Endothelial cell of umbilical vein (primary cell): Measurements from ENCODE around the gene VRK2. TPM values are rescaled to one million over a fixed set of nuclear protein-coding genes. Genes with fewer than 3 reads are reported as not detected.

Experiments
- BruUV-seq: library from RNA; stranded (reverse); fragments of 400-500 nt; replicated peaks from 2 replicates; lab custom pipeline; 2021; lab: Mats Ljungman, UMichigan
- CTCF ChIA-PET: fragments of 300-600, 350-600 bp; sonication (Branson Sonifier 250); formaldehyde crosslinking; loops from one replicate; lab custom pipeline; 2021; ENCODE audit warnings: antibody characterized with exemption, inconsistent platforms; lab: Charles Lee
- POLR2A ChIA-PET: fragments of 300-600, 350-600 bp; sonication (Branson Sonifier 250); formaldehyde crosslinking; loops from one replicate; lab custom pipeline; 2021; ENCODE audit warnings: antibody characterized with exemption, inconsistent platforms; lab: Charles Lee
- DNase-seq: peaks from one replicate; pipeline ENCODE4 v3.0.0-alpha.2; 2011; ENCODE audit warnings: low read depth, low spot score
- FAIRE-seq: peaks from 2 replicates; lab custom pipeline; 2011; peaks lifted over from hg19 to GRCh38; lab: Jason Lieb, UNC
- H2AFZ ChIP-seq: 2 replicates; pipeline ENCODE4 v1.6.0; 2012; ENCODE audit warnings: low read depth, low read length, control low read depth, inconsistent platforms
- H3K27ac ChIP-seq: 2 replicates; pipeline ENCODE4 v1.5.1; 2011; ENCODE audit warnings: low read depth, mild to moderate bottlenecking, control low read depth, low read length, moderate library complexity; ENCODE audit not compliant: insufficient read depth
- H3K27me3 ChIP-seq, 2 experiments: 2 replicates each; pipeline versions ENCODE4 v1.6.0 to v1.6.1; 2011; ENCODE audit warnings: low read length in 2 of 2, mixed read lengths in 1 of 2; ENCODE audit not compliant: control insufficient read depth in 2 of 2, insufficient read depth in 2 of 2
- H3K36me3 ChIP-seq, 2 experiments: 2 replicates in 1 of 2; 3 replicates in 1 of 2; pipeline ENCODE4 v1.5.1; 2011; ENCODE audit warnings: low read length in 2 of 2, mild to moderate bottlenecking in 1 of 2, moderate library complexity in 1 of 2; ENCODE audit not compliant: control insufficient read depth in 2 of 2, insufficient read depth in 2 of 2; ENCODE audit errors: extremely low read depth in 1 of 2
- H3K4me1 ChIP-seq: 3 replicates; pipeline ENCODE4 v1.5.1; 2011; ENCODE audit warnings: mild to moderate bottlenecking, low read length; ENCODE audit not compliant: control insufficient read depth, insufficient read depth; ENCODE audit errors: extremely low read depth
- H3K4me2 ChIP-seq: 2 replicates; pipeline ENCODE4 v1.6.1; 2011; ENCODE audit warnings: low read length, control low read depth, mixed read lengths; ENCODE audit not compliant: insufficient read depth
- H3K4me3 ChIP-seq, 3 experiments: fragments of 200-600 bp in 1 of 3; sonication (generic), shearing (Covaris generic) in 1 of 3; replicated peaks in 1 of 3; 2 replicates each; pipeline ENCODE4 v1.5.1; 2011 to 2016; ENCODE audit warnings: control low read depth in 3 of 3, low read length in 3 of 3, mild to moderate bottlenecking in 2 of 3, inconsistent platforms in 1 of 3, low read depth in 1 of 3, moderate library complexity in 1 of 3; ENCODE audit not compliant: insufficient read depth in 1 of 3
- H3K79me2 ChIP-seq: 2 replicates; pipeline ENCODE4 v1.6.0; 2012; ENCODE audit warnings: low read length, inconsistent platforms; ENCODE audit not compliant: control insufficient read depth, insufficient read depth
- H3K9ac ChIP-seq: replicated peaks from 2 replicates; pipeline ENCODE3; 2011; ENCODE audit warnings: low read length, control low read depth; ENCODE audit not compliant: insufficient read depth; ENCODE audit errors: extremely low read depth
- H3K9me1 ChIP-seq: replicated peaks from 3 replicates; pipeline ENCODE4 v1.6.0; 2011; ENCODE audit warnings: mild to moderate bottlenecking, low read length; ENCODE audit not compliant: control insufficient read depth, insufficient read depth; ENCODE audit errors: extremely low read depth
- H3K9me3 ChIP-seq: replicated peaks from 2 replicates; pipeline ENCODE4 v1.5.1; 2012; ENCODE audit warnings: low read length, inconsistent platforms; ENCODE audit not compliant: control insufficient read depth, insufficient read depth
- H4K20me1 ChIP-seq: replicated peaks from 2 replicates; pipeline ENCODE3; 2011; ENCODE audit warnings: mild to moderate bottlenecking, low read length; ENCODE audit not compliant: control insufficient read depth, insufficient read depth; ENCODE audit errors: extremely low read depth
- CTCF ChIP-seq, 2 donors: IDR thresholded peaks; 1 replicate in 1 of 2; 2 replicates in 1 of 2; pipeline ENCODE4 v1.5.1; 2011; ENCODE audit warnings: low read length in 2 of 2, mild to moderate bottlenecking in 2 of 2, moderate library complexity in 2 of 2, control low read depth in 1 of 2, inconsistent platforms in 1 of 2, low read depth in 1 of 2; ENCODE audit not compliant: insufficient read depth in 1 of 2; ENCODE audit errors: extremely low read depth in 1 of 2
- EZH2 ChIP-seq: IDR thresholded peaks from 2 replicates; pipeline ENCODE4 v1.6.1; 2012; ENCODE audit warnings: borderline replicate concordance, low read depth, mild to moderate bottlenecking, moderate library complexity, low read length, inconsistent platforms; ENCODE audit not compliant: severe bottlenecking
- FOS ChIP-seq: IDR thresholded peaks from 2 replicates; pipeline ENCODE4 v1.6.1; 2011; ENCODE audit warnings: mild to moderate bottlenecking, low read length, moderate library complexity, borderline replicate concordance; ENCODE audit not compliant: insufficient read depth
- GATA2 ChIP-seq: IDR thresholded peaks from 2 replicates; pipeline ENCODE4 v1.7.0; 2011; ENCODE audit warnings: low read depth, mild to moderate bottlenecking, moderate library complexity, mixed read lengths, low read length; ENCODE audit not compliant: insufficient read length, insufficient read depth
- JUN ChIP-seq: IDR thresholded peaks from 2 replicates; pipeline ENCODE4 v1.6.1; 2011; ENCODE audit warnings: borderline replicate concordance, low read depth; ENCODE audit not compliant: insufficient read length, insufficient read depth
- MAX ChIP-seq: IDR thresholded peaks from 2 replicates; pipeline ENCODE4 v1.6.1; 2011; ENCODE audit not compliant: insufficient read depth, insufficient read length
- MYC ChIP-seq: IDR thresholded peaks from one replicate; pipeline ENCODE4 v1.6.1; 2011; ENCODE audit warnings: mild to moderate bottlenecking, low read depth, low read length
- POLR2A ChIP-seq: IDR thresholded peaks from 2 replicates; pipeline ENCODE4 v1.6.1; 2012; ENCODE audit warnings: low read depth, mild to moderate bottlenecking, control low read depth, low read length
- POLR2AphosphoS5 ChIP-seq: IDR thresholded peaks from 2 replicates; pipeline ENCODE4 v1.6.1; 2012; ENCODE audit warnings: low read depth, mild to moderate bottlenecking, control low read depth, low read length, moderate library complexity; ENCODE audit not compliant: insufficient read depth
- dilution Hi-C: fragments of 300-500 bp; cut with MboI; formaldehyde crosslinking; loops from one replicate; pipeline ENCODE4 v1.15.0; 2019; ENCODE audit warnings: low sequenced_read_pairs; ENCODE audit not compliant: extremely low pct_ligation_motif_present
- intact Hi-C: fragments of 100-400 bp; cut with micrococcal nuclease; formaldehyde crosslinking; loops from one replicate; pipeline ENCODE4 v1.10.0; 2022
- polyA plus RNA-seq, 4 experiments: library from polyadenylated mRNA; depleted of rRNA in 3 of 4; stranded (reverse) in 3 of 4; unstranded in 1 of 4; fragments of >200 nt; gene quantifications; 2 replicates each; pipeline versions ENCODE4 v1.2.1 to v1.2.3, GENCODE V29; 2011 to 2012; ENCODE audit warnings: missing spikeins in 1 of 4
- total RNA-seq: library from RNA; stranded (reverse); gene quantifications from 2 replicates; pipeline ENCODE4 v1.2.3, GENCODE V29; 2021

The VRK2 gene
- total and polyA plus RNA-seq, 2 donors (not counting 3 experiments of a cell fraction or from before 2014, with no cell fraction given): 11.2 to 35.2 TPM

GRCh38 chr2:58072102-58072501, 25.5 kb downstream of the VRK2 start:
- Histone ChIP-seq H3K36me3 (peaks cover 0 to 3% of the 10 kb centered on the region in 2 experiments), H3K9me3 (no peaks in the 10 kb centered on the region), H3K4me3 (no peak overlapping the region), H4K20me1 (peaks cover 2% of the 10 kb centered on the region), H3K79me2 (peaks cover 53% of the 10 kb centered on the region), H3K9ac (no peak overlapping the region), H3K9me1 (peaks cover 2% of the 10 kb centered on the region), H2AFZ (no peak overlapping the region), H3K27ac (no peak overlapping the region), H3K4me2 (no peak overlapping the region), H3K27me3 (no peaks in the 10 kb centered on the region), H3K4me1 (no peaks in the 10 kb centered on the region)
- intact Hi-C loops (no loop called here), dilution Hi-C loops (no loop called here)
- FAIRE-seq (no peak), DNase-seq (no peak)
- TF ChIP-seq EZH2 (no peak), CTCF (IDR thresholded peaks at IDR 0.05; ENCODE audit: extremely low read depth in 1 of 2, insufficient read depth in 1 of 2, low read depth in 1 of 2, low read length in 2 of 2) (no peak), GATA2 (no peak), MYC (no peak), JUN (no peak)
- ChIA-PET POLR2A (no interaction called here), CTCF (no interaction called here)
- BruUV-seq: no TSS peak

GRCh38 chr2:58073008-58073407, 26.4 kb downstream of the VRK2 start:
- no peak overlapping the region for H3K4me2 ChIP-seq
- intact Hi-C loops: no loop called here
- no peak for FAIRE-seq

More at GRCh38 chr2:58073008-58073407, 26.4 kb downstream of the VRK2 start:
- no peak overlapping the region for H3K27ac ChIP-seq
- no peak overlapping the region for H3K9ac ChIP-seq
- H3K4me1 ChIP-seq: no peaks in the 10 kb centered on the region
- no peak for DNase-seq
- CTCF ChIA-PET: no interaction called here
- H3K36me3 ChIP-seq: peaks cover 0 to 3% of the 10 kb centered on the region in 2 experiments
- peaks cover 2% of the 10 kb centered on the region for H3K9me1 ChIP-seq
- H3K9me3 ChIP-seq: no peaks in the 10 kb centered on the region
- no peak overlapping the region for H3K4me3 ChIP-seq
- TF ChIP-seq CTCF (IDR thresholded peaks at IDR 0.05; ENCODE audit: extremely low read depth in 1 of 2, insufficient read depth in 1 of 2, low read depth in 1 of 2, low read length in 2 of 2): no peak
- TF ChIP-seq FOS: no peak
- no peak for TF ChIP-seq MAX
- TF ChIP-seq JUN: no peak
- no peak for TF ChIP-seq POLR2A
- no peak for TF ChIP-seq POLR2AphosphoS5
- TF ChIP-seq EZH2: no peak
- no peak for TF ChIP-seq GATA2
- H4K20me1 ChIP-seq: peaks cover 2% of the 10 kb centered on the region
- no TSS peak for BruUV-seq
- dilution Hi-C loops: no loop called here
- peaks cover 58% of the 10 kb centered on the region for H3K79me2 ChIP-seq
- POLR2A ChIA-PET: no interaction called here
- H3K27me3 ChIP-seq: no peaks in the 10 kb centered on the region
- H2AFZ ChIP-seq: no peak overlapping the region
